ENCODE data around the gene BICD2.
"Not testable (repeated sequence)": the region's sequence is repeated elsewhere in the genome, so short reads cannot be mapped to it uniquely, and the experiment has no call there.

Gene BICD2

DNA sequence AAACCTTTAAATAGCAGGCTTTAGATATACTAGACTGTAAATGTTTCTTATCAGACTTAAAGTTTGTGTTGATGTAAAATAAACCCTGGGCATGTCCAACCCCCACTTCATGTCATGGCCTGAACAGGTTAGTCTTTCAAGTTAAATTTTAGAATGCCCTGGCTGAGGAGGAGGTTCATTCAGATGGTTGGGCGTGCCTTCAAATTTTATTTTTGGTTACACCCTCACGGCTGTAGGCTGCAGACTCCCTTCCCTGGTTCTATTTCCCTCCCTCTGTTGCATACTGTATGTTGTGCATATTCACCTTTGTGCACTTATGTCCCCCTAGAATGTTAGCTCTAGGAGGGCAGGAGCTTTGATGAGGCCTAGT lies 5.3 kb upstream of the BICD2 start:
- no peak for DNase-seq

DNA sequence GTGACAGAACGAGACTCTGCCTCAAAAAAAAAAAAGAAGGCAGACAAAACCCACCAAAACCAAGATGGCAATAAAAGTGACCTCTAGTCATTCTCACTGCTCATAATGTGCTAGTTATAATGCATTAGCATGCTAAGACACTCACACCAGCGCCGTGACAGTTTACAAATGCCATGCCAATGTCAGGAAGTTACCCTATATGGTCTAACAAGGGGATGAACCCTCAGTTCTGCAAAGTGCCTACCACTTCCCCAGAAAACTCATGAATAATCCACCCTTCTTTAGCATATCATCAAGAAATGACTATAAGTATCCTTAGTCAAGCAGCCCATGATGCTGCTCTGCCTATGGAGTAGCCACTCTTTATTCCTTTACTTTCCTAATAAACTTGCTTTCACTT lies 4.7 kb upstream of the BICD2 start:
- no peak for DNase-seq

DNA sequence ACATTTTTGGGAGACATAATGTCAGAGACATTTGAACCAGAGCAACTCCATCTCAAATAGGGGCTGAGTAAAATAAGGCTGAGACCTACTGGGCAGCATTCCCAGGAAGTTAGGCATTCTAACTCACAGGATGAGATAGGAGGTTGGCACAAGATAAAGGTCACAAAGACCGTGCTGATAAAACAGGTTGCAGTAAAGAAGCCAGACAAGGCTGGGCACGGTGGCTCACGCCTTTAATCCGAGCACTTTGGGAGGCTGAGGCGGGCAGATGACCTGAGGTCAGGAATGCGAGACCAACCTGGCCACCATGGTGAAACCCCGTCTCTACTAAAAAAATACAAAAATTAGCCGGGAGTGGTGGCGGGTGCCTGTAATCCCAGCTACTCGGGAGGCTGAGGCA lies 4.2 kb upstream of the BICD2 start:
- DNase-seq = not testable (repeated sequence)

DNA sequence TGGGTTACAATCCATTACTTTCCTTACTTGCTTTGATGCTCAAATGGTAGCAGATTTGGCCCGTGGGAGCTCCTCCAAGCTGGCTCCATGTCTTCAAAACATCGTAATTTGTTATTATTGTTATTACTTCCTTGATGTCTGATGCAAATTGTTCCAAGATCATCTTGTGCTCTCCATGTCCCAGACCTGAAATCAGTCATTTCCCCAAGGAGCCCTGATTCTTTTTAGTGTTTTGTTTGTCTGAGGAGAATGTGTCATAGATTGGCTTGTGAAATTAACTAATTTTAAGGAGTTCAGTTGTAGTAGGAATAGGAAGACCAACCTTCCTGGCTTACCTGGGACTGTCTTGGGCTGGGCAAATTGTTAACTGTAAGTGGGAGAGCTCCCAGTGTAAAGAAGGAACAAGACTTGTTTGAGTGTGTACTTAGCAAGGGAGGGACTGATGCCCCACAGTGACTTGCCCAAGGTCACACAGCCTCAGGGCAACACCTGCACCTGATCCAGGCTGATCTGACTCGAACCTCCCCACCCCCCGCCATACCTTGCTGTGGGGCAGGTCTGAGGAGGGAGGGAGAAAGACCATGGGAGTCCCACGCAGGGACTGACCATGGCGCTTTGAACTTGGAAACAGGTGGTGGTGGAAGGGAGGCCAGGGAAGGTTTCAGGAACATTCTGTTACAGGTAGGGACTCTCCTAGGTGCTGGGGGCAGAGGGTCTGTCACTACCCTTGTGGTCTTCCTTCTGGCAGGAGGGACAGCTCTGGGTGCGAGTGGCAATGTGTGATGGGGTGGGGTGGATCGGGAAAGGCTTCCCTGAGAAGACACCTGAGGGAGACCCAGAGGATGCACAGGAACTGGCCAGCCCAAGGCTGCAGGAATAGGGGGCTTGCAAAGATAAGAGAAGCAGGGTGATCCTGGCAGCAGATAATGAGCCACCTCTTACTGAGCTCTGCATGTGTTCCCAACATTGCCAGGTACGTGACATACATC lies 2.7 kb upstream of the BICD2 start:
- no peak for DNase-seq

DNA sequence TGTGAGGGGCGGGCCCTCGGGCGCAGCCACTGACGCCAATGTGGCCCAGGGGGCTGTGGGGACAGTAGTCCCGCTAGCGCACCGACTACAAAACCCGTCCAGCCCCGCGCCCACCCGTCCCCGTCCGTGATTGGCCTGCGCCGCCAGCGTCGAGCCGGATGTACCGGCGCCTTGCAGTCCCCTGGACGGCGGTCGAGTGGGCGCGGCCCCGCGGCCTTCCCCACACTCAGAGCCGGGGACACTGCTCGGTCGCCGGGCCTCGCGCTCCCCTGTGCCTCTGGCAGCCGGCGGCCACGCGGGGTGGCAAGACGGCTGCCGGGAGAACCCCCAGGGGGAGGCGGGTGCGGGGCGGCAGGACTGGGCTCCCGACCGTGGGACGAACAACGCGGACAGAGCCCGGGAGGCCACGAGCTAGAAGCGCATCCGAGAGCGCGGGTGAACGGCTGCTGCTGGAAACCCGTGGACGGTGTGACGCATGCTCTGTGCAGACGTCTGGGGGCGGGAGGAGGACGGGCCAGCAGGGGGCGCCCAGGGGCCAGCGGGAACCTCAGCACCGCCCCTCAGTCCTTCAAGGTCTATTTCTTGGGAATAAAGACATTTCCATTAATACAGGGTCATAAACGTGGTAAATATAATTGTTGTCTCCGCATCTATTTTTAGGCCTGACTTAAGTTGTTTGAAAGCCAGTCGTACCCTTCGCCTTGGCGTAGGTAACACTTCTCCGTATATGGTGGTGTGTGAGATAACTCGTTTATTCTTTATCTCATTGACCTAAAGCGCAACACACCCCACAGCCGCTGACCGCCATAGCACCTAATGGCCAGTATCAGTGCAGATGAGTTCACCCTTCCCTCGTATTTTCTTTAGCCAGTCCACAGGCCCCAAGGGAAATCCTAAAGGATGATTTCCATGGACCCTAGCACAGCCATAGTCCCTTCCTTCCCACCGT lies 629 bp upstream of the BICD2 start:
- peak; percentile 99 for DNase-seq

DNA sequence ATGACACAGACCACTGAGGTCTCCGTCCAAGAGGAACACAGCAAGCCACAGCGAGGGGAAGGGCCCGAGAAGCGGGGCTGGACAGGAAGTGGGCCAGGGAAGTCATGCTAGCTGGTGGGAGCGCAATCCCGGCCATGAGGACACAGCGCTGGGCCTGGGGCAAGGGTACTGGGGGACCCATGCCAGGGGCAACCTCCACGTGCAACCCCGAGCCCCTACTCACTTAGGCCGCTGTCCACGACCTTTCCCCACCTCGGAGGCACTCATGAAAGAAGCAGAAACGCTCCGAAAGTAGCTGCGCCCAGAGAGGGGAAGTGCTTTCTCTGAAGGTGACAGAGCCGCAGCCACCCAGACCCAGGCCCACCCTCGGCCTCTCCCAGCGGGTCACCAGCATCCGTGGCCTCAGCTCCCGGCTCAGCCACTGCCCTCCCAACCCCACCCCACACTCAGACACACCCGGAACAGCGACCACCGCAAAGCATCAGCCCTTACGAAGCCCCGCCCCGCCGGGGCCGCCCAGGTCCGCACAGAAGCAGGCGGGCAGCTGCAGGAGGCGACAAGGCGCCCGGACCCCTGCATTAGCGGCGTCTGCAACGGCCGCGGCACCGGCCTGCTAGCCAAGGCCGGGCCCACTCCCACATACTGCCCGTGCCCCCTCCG lies 782 bp downstream of the BICD2 start:
- peak; percentile 55 for DNase-seq

DNA sequence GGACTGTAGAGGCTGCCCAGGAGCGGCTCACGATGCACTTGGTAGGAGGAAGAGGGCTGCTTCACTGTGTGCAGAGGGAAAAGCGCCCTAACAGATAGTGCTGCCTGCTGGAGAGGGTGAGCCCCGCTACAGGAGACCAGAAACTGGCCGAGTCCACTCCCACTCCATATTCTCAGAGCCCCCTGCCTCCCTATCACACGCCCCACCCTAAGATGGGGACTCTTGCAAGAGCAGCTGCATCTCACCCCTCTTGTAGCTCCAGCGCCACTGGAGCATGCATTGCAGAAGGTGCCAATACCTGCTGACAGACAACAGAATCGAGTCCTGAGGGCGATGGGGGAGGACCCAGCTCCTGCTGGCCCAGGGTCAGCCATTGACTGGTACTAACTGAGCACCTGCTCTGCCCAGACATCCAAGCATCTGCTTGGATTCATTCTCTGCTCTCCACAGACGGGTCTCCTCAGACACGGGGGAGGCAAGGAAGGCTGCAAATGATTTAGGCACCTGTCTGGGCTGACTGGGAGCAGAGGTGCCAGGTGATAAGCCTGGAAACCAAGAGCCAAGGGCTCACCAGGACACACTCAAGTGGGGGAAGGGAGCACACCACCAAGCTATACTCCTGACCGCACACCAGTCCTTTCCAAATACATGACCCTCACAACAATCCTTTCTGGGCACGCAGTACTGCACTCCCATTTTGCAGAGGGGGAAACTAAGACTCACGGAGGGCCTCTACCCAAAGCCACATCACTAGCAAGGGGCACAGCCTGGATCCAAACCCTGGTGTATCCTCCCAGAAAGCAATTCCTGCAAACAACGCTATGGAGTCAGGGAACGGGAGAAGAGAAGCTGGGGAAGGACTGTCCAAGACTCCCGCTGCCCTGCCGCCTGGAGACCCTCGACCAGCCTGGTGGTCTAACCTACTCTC lies 1.6 kb downstream of the BICD2 start:
- no peak for DNase-seq

DNA sequence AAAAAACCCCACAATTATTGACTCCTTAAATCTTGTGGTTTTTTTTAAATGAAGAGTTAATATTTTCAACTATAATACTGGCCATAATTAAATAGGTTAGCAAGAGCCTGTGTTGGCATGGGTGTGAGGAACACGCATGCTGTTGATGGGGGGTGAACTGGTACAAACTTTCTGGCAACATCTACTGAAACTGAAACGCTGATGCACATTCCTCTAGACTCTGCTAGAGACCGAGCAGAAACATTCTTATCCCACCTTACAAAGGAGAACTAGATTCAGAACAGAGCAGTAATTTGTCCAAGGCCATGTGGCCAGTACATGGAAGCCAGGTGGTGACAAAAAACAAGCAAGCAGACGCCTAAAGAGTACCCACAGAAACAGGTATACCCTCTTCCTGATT lies 2.4 kb downstream of the BICD2 start:
- DNase-seq = no peak

DNA sequence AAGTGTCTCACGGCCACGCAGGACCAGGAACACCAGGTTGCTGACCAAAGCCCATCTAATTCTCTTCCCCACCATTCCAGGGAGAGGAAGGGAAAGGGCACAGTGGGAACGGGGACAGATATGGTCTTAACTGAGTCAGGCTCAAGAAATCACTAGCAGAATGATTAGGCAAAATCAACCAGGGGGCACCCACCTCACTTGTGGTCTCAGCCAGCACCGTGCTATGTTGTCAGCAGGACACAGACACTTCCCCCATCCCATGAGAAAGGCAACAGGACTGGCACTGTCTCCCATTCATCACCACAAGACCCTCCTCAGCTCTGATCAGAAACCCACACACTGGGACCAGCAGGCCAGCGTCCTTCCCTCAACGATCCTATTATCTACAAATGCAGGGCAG lies 2.9 kb downstream of the BICD2 start:
- no peak for DNase-seq

DNA sequence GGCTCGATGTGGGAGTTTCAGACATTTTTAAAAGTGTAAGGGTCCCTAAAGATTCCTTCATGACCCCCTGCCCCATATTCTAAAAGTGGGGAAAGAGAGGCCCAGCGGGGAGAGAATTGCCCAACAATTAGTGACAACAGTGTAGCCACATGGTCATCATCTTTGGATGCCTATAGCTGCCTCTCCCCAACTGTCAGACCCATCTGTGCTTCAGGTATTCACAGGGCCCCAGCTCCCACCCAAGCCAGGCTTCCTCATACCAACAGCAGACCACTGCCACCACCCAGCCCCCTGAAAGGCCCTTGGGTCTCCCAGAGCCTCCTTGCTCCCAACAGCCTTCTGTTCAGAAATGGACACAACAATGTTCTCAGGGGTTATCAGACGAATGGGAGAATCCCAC lies 4.1 kb downstream of the BICD2 start:
- DNase-seq = no peak

DNA sequence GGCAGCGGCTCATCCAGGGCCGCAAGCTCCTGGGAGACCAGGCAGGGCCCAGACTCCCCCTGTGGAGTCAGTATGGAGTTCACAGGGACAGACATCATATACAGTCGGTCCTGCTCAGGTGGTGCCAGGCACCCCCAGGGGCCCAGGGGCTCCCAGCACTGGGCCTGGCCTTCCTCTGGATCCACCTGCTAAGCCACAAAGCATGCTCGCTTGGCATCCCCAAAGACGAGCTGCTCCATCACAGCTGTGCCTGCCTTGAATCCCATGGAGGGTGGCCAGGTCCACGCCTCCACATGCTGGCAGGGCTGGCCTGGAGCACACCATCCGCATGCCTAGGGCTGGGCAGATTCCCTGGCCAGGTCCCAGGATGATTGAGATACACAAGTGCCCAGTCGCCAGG lies 4.6 kb downstream of the BICD2 start:
- DNase-seq = peak; percentile 78

DNA sequence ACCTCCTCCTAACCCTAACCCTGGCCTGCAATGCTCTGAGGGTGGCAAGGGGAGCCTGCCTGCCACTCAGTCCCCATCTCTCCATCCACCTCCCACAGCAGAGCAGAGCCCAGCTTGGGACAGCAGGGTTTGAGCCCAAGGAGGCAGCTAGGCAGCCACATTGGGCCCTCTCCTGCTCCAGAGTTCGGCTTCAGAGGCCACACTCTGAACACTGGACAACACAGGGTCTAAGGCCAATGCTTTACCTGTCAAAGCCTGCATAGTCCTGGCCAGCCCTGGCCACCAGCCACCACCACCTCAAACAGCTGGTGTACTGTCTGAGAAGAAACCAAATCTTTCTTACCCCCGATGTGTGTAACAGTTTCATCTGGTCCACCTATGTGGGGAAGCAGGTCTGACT lies 5.2 kb downstream of the BICD2 start:
- no peak for DNase-seq

DNA sequence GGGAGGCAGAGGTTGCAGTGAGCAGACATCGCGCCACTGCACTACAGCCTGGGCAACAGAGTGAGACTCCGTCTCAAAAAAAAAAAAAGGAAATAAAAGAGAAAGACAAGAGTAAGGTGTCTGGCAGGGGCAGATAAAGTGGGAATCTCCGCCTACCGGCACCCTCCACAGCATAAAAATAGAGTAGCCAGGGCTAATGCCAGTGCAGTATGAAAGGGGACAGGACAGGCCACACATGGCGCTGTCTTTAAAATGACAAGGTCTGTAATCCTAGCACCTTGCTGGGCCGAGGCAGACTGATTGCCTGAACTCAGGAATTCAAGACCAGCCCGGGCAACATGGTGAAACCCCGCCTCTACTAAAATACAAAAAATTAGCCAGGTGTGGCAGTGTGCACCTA lies 7.8 kb downstream of the BICD2 start:
- no peak for DNase-seq

DNA sequence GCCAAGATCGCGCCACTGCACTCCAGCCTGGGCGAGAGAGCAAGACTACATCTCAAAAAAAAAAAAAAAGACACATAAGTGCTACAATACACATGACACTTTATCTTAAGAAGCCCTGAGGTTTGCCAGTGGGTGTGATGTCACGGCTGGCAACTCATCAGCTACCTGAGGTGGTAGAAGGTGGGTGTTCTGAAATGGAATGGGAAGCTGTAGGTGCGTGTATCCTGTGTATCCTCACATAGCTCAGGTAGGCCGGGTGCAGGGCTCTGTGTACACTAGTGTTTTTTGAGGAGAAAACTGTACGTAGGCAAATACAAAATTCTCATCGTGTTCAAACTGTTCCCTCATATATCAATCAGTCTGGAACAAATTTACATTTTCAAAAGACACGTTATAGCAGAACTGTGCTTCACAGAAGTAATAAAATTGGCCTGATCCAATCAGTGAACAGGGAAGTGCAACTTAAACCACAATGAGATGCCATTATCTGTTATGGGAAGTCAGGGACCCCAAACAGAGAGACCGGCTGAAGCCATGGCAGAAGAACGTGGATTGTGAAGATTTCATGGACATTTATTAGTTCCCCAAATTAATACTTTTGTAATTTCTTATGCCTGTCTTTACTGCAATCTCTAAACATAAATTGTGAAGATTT lies 10.4 kb downstream of the BICD2 start:
- no peak for DNase-seq

DNA sequence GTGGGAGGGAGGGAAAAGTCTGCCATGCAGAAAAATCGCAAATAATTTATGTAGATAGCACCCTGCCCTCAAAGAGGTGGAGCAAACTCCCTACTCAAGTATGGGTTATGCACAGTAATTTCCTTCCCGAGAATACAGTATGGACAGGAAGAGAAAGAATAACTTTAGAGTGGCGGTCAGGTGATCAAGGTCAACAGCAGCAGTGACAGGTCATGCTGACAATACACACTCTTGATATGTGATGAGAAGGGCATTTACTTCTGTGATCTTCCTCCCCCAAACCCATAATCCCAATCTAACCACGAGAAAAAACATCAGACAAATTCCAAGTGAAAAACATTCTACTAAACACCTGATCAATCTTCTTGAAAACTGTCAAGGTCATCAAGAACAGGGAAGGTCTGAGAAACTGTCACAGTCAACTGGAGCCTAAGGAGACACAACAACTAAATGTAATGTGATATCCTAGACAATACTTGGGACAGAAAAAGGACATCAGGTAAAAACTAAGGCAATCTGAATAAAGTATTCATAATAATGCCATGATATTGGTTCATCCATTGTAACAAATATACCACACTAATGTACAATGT lies 11.7 kb downstream of the BICD2 start:
- no peak for DNase-seq

DNA sequence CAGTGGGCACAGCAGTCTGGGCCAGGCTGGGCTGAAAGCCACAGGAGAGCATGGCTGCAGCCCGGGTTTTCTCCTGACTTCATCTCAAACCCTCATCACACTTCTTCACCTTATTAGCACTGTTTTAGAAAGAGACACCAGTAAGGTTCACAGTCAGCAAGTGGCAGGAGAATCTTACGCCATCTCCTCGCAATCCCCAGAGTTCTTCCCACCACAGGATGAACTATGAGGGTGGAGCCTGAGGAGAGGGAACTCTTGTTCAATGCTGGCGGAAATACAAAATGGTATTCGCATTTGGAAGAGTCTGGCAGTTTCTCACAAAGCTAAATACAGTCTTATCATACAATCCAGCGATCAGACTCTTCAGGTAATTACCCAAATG lies 14.7 kb downstream of the BICD2 start:
- no peak for DNase-seq

DNA sequence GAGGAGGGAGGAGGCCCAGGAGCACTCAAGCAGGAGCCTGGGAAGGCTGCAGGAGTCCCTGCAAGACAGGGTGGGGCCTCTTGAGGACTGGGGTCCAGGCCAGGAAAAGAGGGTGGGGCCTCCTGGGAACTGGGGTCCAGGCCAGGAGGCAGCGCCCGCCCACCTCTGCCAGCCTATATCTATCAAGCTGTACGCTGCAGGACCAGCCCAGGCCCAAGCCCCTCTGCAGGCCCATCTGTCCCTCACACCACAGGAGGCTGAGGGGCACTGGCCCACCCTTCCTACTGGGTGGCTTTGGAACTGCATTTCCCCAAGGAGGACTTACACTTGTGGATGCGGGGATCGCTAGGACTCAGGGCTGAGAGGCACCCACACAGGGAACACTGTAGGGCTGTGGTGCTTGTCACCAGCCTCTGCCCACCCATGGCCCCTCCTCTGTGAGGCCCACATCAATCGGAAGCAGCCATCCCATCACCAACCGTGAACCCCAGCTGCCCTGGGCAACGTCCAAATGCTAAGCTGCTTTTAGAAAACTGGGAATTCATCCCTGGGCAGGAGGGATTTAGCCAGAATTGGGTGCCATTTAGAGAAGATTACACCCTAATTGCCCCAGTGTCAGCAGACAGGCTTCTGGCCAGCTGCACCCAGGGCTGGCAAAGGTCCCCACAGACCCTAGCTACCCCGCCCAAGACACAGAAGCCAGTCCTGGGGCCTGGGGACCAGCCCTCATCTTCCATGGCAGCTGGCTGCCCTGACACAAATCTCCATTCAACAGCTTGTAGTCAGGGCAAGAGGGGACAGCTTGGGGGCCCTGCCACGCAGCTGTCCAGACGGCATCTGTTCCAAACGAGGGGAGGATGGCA lies 15.3 kb downstream of the BICD2 start:
- peak; percentile 71 for DNase-seq

DNA sequence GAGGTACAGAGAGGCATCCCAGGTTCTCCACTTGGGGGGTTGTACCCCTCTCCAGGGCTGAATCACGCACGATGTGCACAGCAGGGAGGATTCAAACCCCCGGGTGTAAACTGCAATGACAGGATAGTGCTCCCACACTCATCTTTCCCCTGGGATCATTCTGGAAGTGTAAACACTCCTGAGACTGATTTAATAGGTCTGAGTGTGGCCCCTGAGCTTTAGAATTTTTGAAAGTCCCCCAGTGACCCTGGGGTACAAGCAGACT lies 16.5 kb downstream of the BICD2 start:
- no peak for DNase-seq

DNA sequence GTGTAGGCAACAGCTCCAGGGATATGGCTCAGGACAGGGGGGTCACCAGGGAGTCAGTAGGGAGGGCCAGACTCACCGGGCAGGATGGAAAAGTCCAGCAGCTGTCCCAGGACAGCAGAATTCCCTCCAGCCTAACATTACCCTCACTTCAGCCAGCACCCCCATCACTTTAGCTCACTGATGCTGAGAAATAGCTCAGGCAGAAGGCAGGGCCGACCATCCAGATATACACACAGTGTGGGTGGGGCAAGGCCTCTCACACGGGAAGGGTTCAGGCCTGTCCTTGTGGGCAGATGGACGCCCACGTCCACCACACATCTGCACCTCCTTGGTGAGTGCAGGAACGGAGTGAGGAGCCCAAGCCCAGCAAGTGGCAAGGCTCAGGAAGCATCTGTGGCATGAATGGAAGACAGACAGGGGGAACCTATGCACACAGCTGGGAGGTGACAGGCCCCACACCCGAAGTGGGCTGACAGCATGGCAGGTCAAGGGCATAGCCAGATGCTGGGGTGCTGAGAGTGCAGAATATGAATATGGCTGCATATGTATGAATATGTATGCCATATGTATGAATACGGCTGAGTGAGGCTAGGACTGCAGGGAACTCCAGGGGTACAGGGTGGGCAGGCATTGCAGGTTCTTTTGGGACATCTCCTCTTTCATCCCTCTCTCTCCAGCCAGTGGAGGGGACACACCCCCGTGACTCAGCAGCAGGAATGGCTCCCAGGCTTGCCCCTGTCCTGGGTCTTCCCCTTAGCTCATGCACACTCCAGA lies 17.0 kb downstream of the BICD2 start:
- no peak for DNase-seq

All from left hindlimb (tissue), 1 donor.